H9 (cell line): ENCODE data around the gene RHOA. TPM values are rescaled to one million over a fixed set of nuclear protein-coding genes. Genes with fewer than 3 reads are reported as not detected.

ENCODE experiments used
- DNase-seq: peaks from one replicate; pipeline ENCODE4 v3.0.0-alpha.2; 2017
- H2AFZ ChIP-seq: one replicate; pipeline ENCODE4 v1.6.1; 2013; ENCODE audit warnings: mild to moderate bottlenecking, low read length, control low read depth, moderate library complexity
- H2AK5ac ChIP-seq: 2 replicates; pipeline ENCODE4 v1.6.1; 2013; ENCODE audit warnings: low read length, control low read depth, mixed read lengths; ENCODE audit not compliant: insufficient read length
- H2BK120ac ChIP-seq: one replicate; pipeline ENCODE4 v1.6.1; 2013; ENCODE audit warnings: low read depth, mild to moderate bottlenecking, low read length, control low read depth, inconsistent platforms; ENCODE audit not compliant: poor library complexity, severe bottlenecking
- H2BK12ac ChIP-seq: 2 replicates; pipeline ENCODE4 v1.6.1; 2013; ENCODE audit warnings: low read length, control low read depth, mixed read lengths, low read depth; ENCODE audit not compliant: insufficient read length
- H2BK15ac ChIP-seq: 2 replicates; pipeline ENCODE4 v1.6.1; 2013; ENCODE audit warnings: low read depth, low read length, control low read depth
- H2BK20ac ChIP-seq: one replicate; pipeline ENCODE4 v1.6.1; 2013; ENCODE audit warnings: low read depth, mild to moderate bottlenecking, low read length, control low read depth, inconsistent platforms; ENCODE audit not compliant: poor library complexity, severe bottlenecking
- H2BK5ac ChIP-seq: 2 replicates; pipeline ENCODE4 v1.6.1; 2013; ENCODE audit warnings: low read length, control low read depth, mixed read lengths; ENCODE audit not compliant: insufficient read length
- H3K14ac ChIP-seq: 2 replicates; pipeline ENCODE4 v1.6.1; 2013; ENCODE audit warnings: low read length, control low read depth; ENCODE audit not compliant: insufficient read depth
- H3K18ac ChIP-seq: 2 replicates; pipeline ENCODE4 v1.6.1; 2013; ENCODE audit warnings: low read depth, mild to moderate bottlenecking, mixed read lengths, low read length, control low read depth; ENCODE audit not compliant: insufficient read length
- H3K23ac ChIP-seq: 2 replicates; pipeline ENCODE4 v1.6.1; 2013; ENCODE audit warnings: low read length, control low read depth, mixed read lengths, low read depth; ENCODE audit not compliant: insufficient read length
- H3K23me2 ChIP-seq: 2 replicates; pipeline ENCODE4 v1.6.1; 2013; ENCODE audit warnings: low read depth, mild to moderate bottlenecking, mixed read lengths, low read length, control low read depth; ENCODE audit not compliant: insufficient read length, poor library complexity, severe bottlenecking
- H3K27ac ChIP-seq: 2 replicates; pipeline ENCODE4 v1.5.1; 2013; ENCODE audit warnings: low read length, control low read depth, mixed read lengths, low read depth; ENCODE audit not compliant: insufficient read length
- H3K27me3 ChIP-seq: 2 replicates; pipeline ENCODE4 v1.6.1; 2013; ENCODE audit warnings: low read length, control low read depth, inconsistent platforms; ENCODE audit not compliant: insufficient read depth
- H3K4ac ChIP-seq: 2 replicates; pipeline ENCODE4 v1.6.1; 2013; ENCODE audit warnings: low read depth, mild to moderate bottlenecking, control low read depth, inconsistent platforms, low read length, moderate library complexity
- H3K4me1 ChIP-seq: 2 replicates; pipeline ENCODE4 v1.6.1; 2013; ENCODE audit warnings: low read length, control low read depth, inconsistent platforms; ENCODE audit not compliant: insufficient read depth
- H3K4me2 ChIP-seq: 2 replicates; pipeline ENCODE4 v1.6.1; 2013; ENCODE audit warnings: low read length, control low read depth, mixed read lengths; ENCODE audit not compliant: insufficient read length, insufficient read depth
- H3K56ac ChIP-seq: 2 replicates; pipeline ENCODE4 v1.6.1; 2013; ENCODE audit warnings: low read depth, mild to moderate bottlenecking, mixed read lengths, low read length, control low read depth; ENCODE audit not compliant: insufficient read length
- H3K79me1 ChIP-seq: 2 replicates; pipeline ENCODE4 v1.6.1; 2013; ENCODE audit warnings: low read depth, mild to moderate bottlenecking, moderate library complexity, low read length, control low read depth, inconsistent platforms; ENCODE audit not compliant: insufficient read depth, poor library complexity, severe bottlenecking
- H3K79me2 ChIP-seq: 2 replicates; pipeline ENCODE4 v1.6.1; 2013; ENCODE audit warnings: low read length, control low read depth, inconsistent platforms; ENCODE audit not compliant: insufficient read depth
- H3K9ac ChIP-seq: 2 replicates; pipeline ENCODE4 v1.6.1; 2013; ENCODE audit warnings: low read length, control low read depth, mixed read lengths; ENCODE audit not compliant: insufficient read length; ENCODE audit errors: extremely low read depth
- H3K9me3 ChIP-seq: one replicate; pipeline ENCODE4 v1.6.1; 2013; ENCODE audit warnings: low read depth, low read length, inconsistent platforms; ENCODE audit not compliant: control insufficient read depth
- H3T11ph ChIP-seq: one replicate; pipeline ENCODE4 v1.6.1; 2013; ENCODE audit warnings: mild to moderate bottlenecking, low read length, control low read depth, inconsistent platforms
- H4K20me1 ChIP-seq: one replicate; pipeline ENCODE4 v1.6.1; 2013; ENCODE audit not compliant: control insufficient read depth, insufficient read length, insufficient read depth
- H4K5ac ChIP-seq: 2 replicates; pipeline ENCODE4 v1.6.1; 2013; ENCODE audit warnings: low read depth, mild to moderate bottlenecking, mixed read lengths, low read length, control low read depth; ENCODE audit not compliant: insufficient read length
- H4K8ac ChIP-seq: replicated peaks from 2 replicates; pipeline ENCODE4 v1.6.1; 2013; ENCODE audit warnings: low read length, control low read depth, mixed read lengths, low read depth; ENCODE audit not compliant: insufficient read length
- H4K91ac ChIP-seq: 2 replicates; pipeline ENCODE4 v1.6.1; 2013; ENCODE audit warnings: low read depth, mild to moderate bottlenecking, moderate library complexity, mixed read lengths, low read length, control low read depth; ENCODE audit not compliant: insufficient read length
- H3K27ac Mint-ChIP-seq, 3 experiments: 2 replicates in 2 of 3; 3 replicates in 1 of 3; pipeline ENCODE4 v1.8.0; 2020 to 2021; ENCODE audit warnings: mixed read lengths in 3 of 3, mild to moderate bottlenecking in 1 of 3, moderate library complexity in 1 of 3
- H3K27me3 Mint-ChIP-seq: 2 replicates; pipeline ENCODE4 v1.8.0; 2021; ENCODE audit warnings: low read depth, mild to moderate bottlenecking, moderate library complexity, mixed read lengths
- H3K36me3 Mint-ChIP-seq, 3 experiments: 2 replicates in 2 of 3; 3 replicates in 1 of 3; pipeline ENCODE4 v1.8.0; 2020 to 2021; ENCODE audit warnings: low read depth in 3 of 3, mixed read lengths in 3 of 3; ENCODE audit not compliant: insufficient read depth in 1 of 3
- H3K4me1 Mint-ChIP-seq, 2 experiments: 2 replicates each; pipeline ENCODE4 v1.8.0; 2020; ENCODE audit warnings: mixed read lengths in 2 of 2
- H3K4me3 Mint-ChIP-seq, 2 experiments: 2 replicates in 1 of 2; 3 replicates in 1 of 2; pipeline ENCODE4 v1.8.0; 2020 to 2021; ENCODE audit warnings: mild to moderate bottlenecking in 2 of 2, mixed read lengths in 2 of 2, moderate library complexity in 1 of 2
- H3K9me3 Mint-ChIP-seq, 2 experiments: 2 replicates in 1 of 2; 3 replicates in 1 of 2; pipeline ENCODE4 v1.8.0; 2020; ENCODE audit warnings: mild to moderate bottlenecking in 2 of 2, mixed read lengths in 2 of 2, moderate library complexity in 1 of 2
- WGBS: extraction: QIAGEN DNeasy Blood & Tissue Kit; methylation state at CpG from one replicate; pipeline ENCODE4 v1.1.7; 2013; ENCODE audit warnings: missing lambda C conversion rate, low lambda C conversion rate, mixed read lengths; ENCODE audit not compliant: insufficient read length; ENCODE audit errors: extremely low coverage; 5-methylcytosine and 5-hydroxymethylcytosine counted together
- total RNA-seq: library from RNA; stranded (reverse); gene quantifications from 2 replicates; pipeline ENCODE4 v1.2.1, GENCODE V29; 2021
- TF ChIP-seq, protein P1 (sequence below): fragments of 200-600 bp; sonication (generic); conservative IDR thresholded peaks from 3 replicates; pipeline ENCODE4 v1.8.0; 2021; ENCODE audit warnings: antibody characterized with exemption, mild to moderate bottlenecking

Gene RHOA
- total RNA-seq, 1 experiment from 2014 or later: 403 TPM

GRCh38 chr3:49415931-49416601 lies 4.3 kb upstream of the RHOA start:
- no peak overlapping the region for H4K5ac ChIP-seq
- H3K36me3 Mint-ChIP-seq: peaks cover 8 to 47% (median 23%) of the 10 kb centered on the region in 3 experiments; a peak in 6 of 7 replicates
- H3K23me2 ChIP-seq: peaks cover 4% of the 10 kb centered on the region
- no peak overlapping the region for H2BK5ac ChIP-seq
- H3K4me2 ChIP-seq: no peak overlapping the region
- H4K91ac ChIP-seq: no peak overlapping the region
- H3K18ac ChIP-seq: no peak overlapping the region
- no peak overlapping the region for H2BK120ac ChIP-seq
- no peak overlapping the region for H2AFZ ChIP-seq
- no peak overlapping the region for H3K56ac ChIP-seq
- H3K27ac Mint-ChIP-seq: peak overlapping the region in 2 of 3 experiments; percentile 23 to 49; a peak in 2 of 7 replicates
- H2BK20ac ChIP-seq: no peak overlapping the region
- no peak overlapping the region for H3T11ph ChIP-seq
- no peaks in the 10 kb centered on the region; the same call in 1 of the 2 replicates for H3K4me1 ChIP-seq
- no peak overlapping the region for H3K14ac ChIP-seq
- H2AK5ac ChIP-seq: no peak overlapping the region
- H3K4me1 Mint-ChIP-seq: peaks cover 24% of the 10 kb centered on the region in 2 experiments
- H3K4ac ChIP-seq: no peak overlapping the region
- H4K20me1 ChIP-seq: no peaks in the 10 kb centered on the region
- no peak overlapping the region for H4K8ac ChIP-seq
- H3K27ac ChIP-seq: no peak overlapping the region
- TF ChIP-seq, protein P1, sequence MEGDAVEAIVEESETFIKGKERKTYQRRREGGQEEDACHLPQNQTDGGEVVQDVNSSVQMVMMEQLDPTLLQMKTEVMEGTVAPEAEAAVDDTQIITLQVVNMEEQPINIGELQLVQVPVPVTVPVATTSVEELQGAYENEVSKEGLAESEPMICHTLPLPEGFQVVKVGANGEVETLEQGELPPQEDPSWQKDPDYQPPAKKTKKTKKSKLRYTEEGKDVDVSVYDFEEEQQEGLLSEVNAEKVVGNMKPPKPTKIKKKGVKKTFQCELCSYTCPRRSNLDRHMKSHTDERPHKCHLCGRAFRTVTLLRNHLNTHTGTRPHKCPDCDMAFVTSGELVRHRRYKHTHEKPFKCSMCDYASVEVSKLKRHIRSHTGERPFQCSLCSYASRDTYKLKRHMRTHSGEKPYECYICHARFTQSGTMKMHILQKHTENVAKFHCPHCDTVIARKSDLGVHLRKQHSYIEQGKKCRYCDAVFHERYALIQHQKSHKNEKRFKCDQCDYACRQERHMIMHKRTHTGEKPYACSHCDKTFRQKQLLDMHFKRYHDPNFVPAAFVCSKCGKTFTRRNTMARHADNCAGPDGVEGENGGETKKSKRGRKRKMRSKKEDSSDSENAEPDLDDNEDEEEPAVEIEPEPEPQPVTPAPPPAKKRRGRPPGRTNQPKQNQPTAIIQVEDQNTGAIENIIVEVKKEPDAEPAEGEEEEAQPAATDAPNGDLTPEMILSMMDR: no peak
- H3K9me3 Mint-ChIP-seq: no peaks in the 10 kb centered on the region; a peak in 2 of 5 replicates
- WGBS: no CpG with 5 or more reads among the region's 4 CpGs
- no peaks in the 10 kb centered on the region for H3K9me3 ChIP-seq
- H3K4me3 Mint-ChIP-seq: no peak overlapping the region; a peak in 1 of 5 replicates
- H3K23ac ChIP-seq: no peak overlapping the region
- H3K27me3 ChIP-seq: no peaks in the 10 kb centered on the region
- DNase-seq: no peak
- H2BK12ac ChIP-seq: no peak overlapping the region
- no peaks in the 10 kb centered on the region for H3K27me3 Mint-ChIP-seq
- no peaks in the 10 kb centered on the region for H3K79me1 ChIP-seq
- peaks cover 2% of the 10 kb centered on the region; the same call in 1 of the 2 replicates for H3K79me2 ChIP-seq
- H2BK15ac ChIP-seq: no peak overlapping the region
- H3K9ac ChIP-seq: no peak overlapping the region
